Stimulated activated CD8-positive, alpha-beta memory T cell treated with anti-CD3 and anti-CD28 coated beads, Interleukin-7, amount 100 ng/mL, for 24 hours (primary cell): ENCODE results near the gene SSB.
"Not testable (repeated sequence)": the region's sequence is repeated elsewhere in the genome, so short reads cannot be mapped to it uniquely, and the experiment has no call there.

Experiments
- DNase-seq: peaks from one replicate; pipeline ENCODE4 v3.0.0-alpha.2; 2020; ENCODE audit warnings: low read depth

The SSB gene

GRCh38 chr2:169838743-169839489 is 40.2 kb downstream of the SSB start:
- no peak for DNase-seq

GRCh38 chr2:169839954-169840746 is 41.5 kb downstream of the SSB start:
- DNase-seq, result no peak

- no peak for DNase-seq
Measured at GRCh38 chr2:169840747-169841142, 42.1 kb downstream of the SSB start.

GRCh38 chr2:169841625-169842024 is 43.0 kb downstream of the SSB start:
- not testable (repeated sequence) for DNase-seq

GRCh38 chr2:169845016-169845415 is 46.3 kb downstream of the SSB start:
- DNase-seq, result no peak

- DNase-seq, result not testable (repeated sequence)
Measured at GRCh38 chr2:169848959-169849693, 50.5 kb downstream of the SSB start.

- DNase-seq, result no peak
Measured at GRCh38 chr2:169849710-169850109, 51.0 kb downstream of the SSB start.

- no peak for DNase-seq
Measured at GRCh38 chr2:169853041-169853668, 54.5 kb downstream of the SSB start.

GRCh38 chr2:169855281-169856258 is 56.9 kb downstream of the SSB start:
- not testable (repeated sequence) for DNase-seq

- no peak for DNase-seq
Measured at GRCh38 chr2:169859423-169859822, 60.8 kb downstream of the SSB start.

- no peak for DNase-seq
Measured at GRCh38 chr2:169860149-169860548, 61.5 kb downstream of the SSB start.
